ENCODE measurements around the gene SCD5. TPM values are rescaled to one million over a fixed set of nuclear protein-coding genes. Genes with fewer than 3 reads are reported as not detected.

The SCD5 gene
- polyA plus RNA-seq, 6 donors from 2014 or later = 0.09 to 0.15 (median 0.10) TPM; not detected in 3

GRCh38 chr4:82715731-82716617 lies 82.6 kb downstream of the SCD5 start:
- H3K9me3 Mint-ChIP-seq = no peaks in the 10 kb centered on the region
- peak overlapping the region in 1 of 6 donors; percentile 37 for H3K27ac Mint-ChIP-seq
- H3K4me1 Mint-ChIP-seq = no peaks in the 10 kb centered on the region
- H3K27me3 Mint-ChIP-seq = no peaks in the 10 kb centered on the region
- ATAC-seq (ENCODE audit: low read depth in 2 of 2) (no peak), DNase-seq (no peak)
- no peak overlapping the region for H3K4me3 Mint-ChIP-seq
- no peaks in the 10 kb centered on the region for H3K36me3 Mint-ChIP-seq

- DNase-seq (no peak), ATAC-seq (ENCODE audit: low read depth in 2 of 2) (no peak)
- no peak overlapping the region for H3K27ac Mint-ChIP-seq
- H3K9me3 Mint-ChIP-seq = no peaks in the 10 kb centered on the region
- no peaks in the 10 kb centered on the region for H3K36me3 Mint-ChIP-seq
- no peaks in the 10 kb centered on the region for H3K4me1 Mint-ChIP-seq
- H3K4me3 Mint-ChIP-seq = no peak overlapping the region
- H3K27me3 Mint-ChIP-seq = peaks cover 0 to 4% (median 0%) of the 10 kb centered on the region in 3 donors
Observed at GRCh38 chr4:82713856-82714255, 84.7 kb downstream of the SCD5 start.

- H3K27ac Mint-ChIP-seq = no peak overlapping the region
- no peaks in the 10 kb centered on the region for H3K4me1 Mint-ChIP-seq
- H3K9me3 Mint-ChIP-seq = no peaks in the 10 kb centered on the region
- no peaks in the 10 kb centered on the region for H3K36me3 Mint-ChIP-seq
- no peak overlapping the region for H3K4me3 Mint-ChIP-seq
- ATAC-seq (ENCODE audit: low read depth in 2 of 2) (no peak), DNase-seq (no peak)
- peaks cover 0 to 4% (median 0%) of the 10 kb centered on the region in 3 donors for H3K27me3 Mint-ChIP-seq
Observed at GRCh38 chr4:82712561-82712960, 86.0 kb downstream of the SCD5 start.

- H3K9me3 Mint-ChIP-seq = no peaks in the 10 kb centered on the region
- no peaks in the 10 kb centered on the region for H3K4me1 Mint-ChIP-seq
- H3K27me3 Mint-ChIP-seq = peaks cover 0 to 4% (median 0%) of the 10 kb centered on the region in 3 donors
- no peak for DNase-seq
- H3K4me3 Mint-ChIP-seq = no peak overlapping the region
- no peak overlapping the region for H3K27ac Mint-ChIP-seq
- no peaks in the 10 kb centered on the region for H3K36me3 Mint-ChIP-seq
- ATAC-seq (ENCODE audit: low read depth in 2 of 2) = no peak
Observed at GRCh38 chr4:82711158-82711785, 87.3 kb downstream of the SCD5 start.

GRCh38 chr4:82710197-82710929 lies 88.2 kb downstream of the SCD5 start:
- H3K9me3 Mint-ChIP-seq = no peaks in the 10 kb centered on the region
- no peaks in the 10 kb centered on the region for H3K36me3 Mint-ChIP-seq
- H3K4me1 Mint-ChIP-seq = no peaks in the 10 kb centered on the region
- DNase-seq (no peak), ATAC-seq (ENCODE audit: low read depth in 2 of 2) (no peak)
- H3K27ac Mint-ChIP-seq = no peak overlapping the region
- H3K27me3 Mint-ChIP-seq = peaks cover 0 to 4% (median 0%) of the 10 kb centered on the region in 3 donors
- no peak overlapping the region for H3K4me3 Mint-ChIP-seq

- peaks cover 0 to 4% (median 0%) of the 10 kb centered on the region in 3 donors for H3K27me3 Mint-ChIP-seq
- H3K4me3 Mint-ChIP-seq = no peak overlapping the region
- H3K9me3 Mint-ChIP-seq = no peaks in the 10 kb centered on the region
- ATAC-seq (ENCODE audit: low read depth in 2 of 2) = no peak
- H3K4me1 Mint-ChIP-seq = no peaks in the 10 kb centered on the region
- H3K27ac Mint-ChIP-seq = no peak overlapping the region
- no peaks in the 10 kb centered on the region for H3K36me3 Mint-ChIP-seq
- DNase-seq = no peak
Observed at GRCh38 chr4:82708982-82709381, 89.6 kb downstream of the SCD5 start.

GRCh38 chr4:82706349-82707000 lies 92.1 kb downstream of the SCD5 start:
- no peak overlapping the region for H3K4me3 Mint-ChIP-seq
- DNase-seq (no peak), ATAC-seq (ENCODE audit: low read depth in 2 of 2) (no peak)
- H3K27me3 Mint-ChIP-seq = peaks cover 0 to 4% (median 0%) of the 10 kb centered on the region in 3 donors
- H3K27ac Mint-ChIP-seq = no peak overlapping the region
- H3K9me3 Mint-ChIP-seq = no peaks in the 10 kb centered on the region
- H3K36me3 Mint-ChIP-seq = no peaks in the 10 kb centered on the region
- no peaks in the 10 kb centered on the region for H3K4me1 Mint-ChIP-seq

GRCh38 chr4:82705928-82706300 lies 92.7 kb downstream of the SCD5 start:
- Mint-ChIP-seq H3K27ac (no peak overlapping the region), H3K27me3 (peaks cover 0 to 4% (median 0%) of the 10 kb centered on the region in 3 donors), H3K36me3 (no peaks in the 10 kb centered on the region), H3K4me1 (no peaks in the 10 kb centered on the region), H3K4me3 (no peak overlapping the region), H3K9me3 (no peaks in the 10 kb centered on the region)
- ATAC-seq (ENCODE audit: low read depth in 2 of 2) (no peak), DNase-seq (no peak)

GRCh38 chr4:82705169-82705927 lies 93.2 kb downstream of the SCD5 start:
- no peak for ATAC-seq (ENCODE audit: low read depth in 2 of 2)
- H3K36me3 Mint-ChIP-seq = no peaks in the 10 kb centered on the region
- no peak overlapping the region for H3K27ac Mint-ChIP-seq
- DNase-seq = no peak
- no peaks in the 10 kb centered on the region for H3K9me3 Mint-ChIP-seq
- peaks cover 0 to 4% (median 0%) of the 10 kb centered on the region in 3 donors for H3K27me3 Mint-ChIP-seq
- H3K4me1 Mint-ChIP-seq = no peaks in the 10 kb centered on the region
- H3K4me3 Mint-ChIP-seq = no peak overlapping the region

GRCh38 chr4:82704156-82704555 lies 94.4 kb downstream of the SCD5 start:
- H3K4me1 Mint-ChIP-seq = no peaks in the 10 kb centered on the region
- peaks cover 0 to 1% (median 0%) of the 10 kb centered on the region in 3 donors for H3K27me3 Mint-ChIP-seq
- DNase-seq = no peak
- H3K36me3 Mint-ChIP-seq = no peaks in the 10 kb centered on the region
- H3K27ac Mint-ChIP-seq = no peak overlapping the region
- no peak for ATAC-seq (ENCODE audit: low read depth in 2 of 2)
- H3K9me3 Mint-ChIP-seq = no peaks in the 10 kb centered on the region
- H3K4me3 Mint-ChIP-seq = no peak overlapping the region

GRCh38 chr4:82698412-82698811 lies 100.2 kb downstream of the SCD5 start:
- Mint-ChIP-seq H3K4me3 (no peak overlapping the region), H3K27me3 (no peaks in the 10 kb centered on the region), H3K36me3 (no peaks in the 10 kb centered on the region), H3K27ac (peak overlapping the region in 1 of 6 donors; percentile 33), H3K9me3 (no peaks in the 10 kb centered on the region), H3K4me1 (no peaks in the 10 kb centered on the region)
- ATAC-seq (ENCODE audit: low read depth in 2 of 2) (no peak), DNase-seq (no peak)

GRCh38 chr4:82697561-82697960 lies 101.0 kb downstream of the SCD5 start:
- Mint-ChIP-seq H3K27me3 (no peaks in the 10 kb centered on the region), H3K36me3 (no peaks in the 10 kb centered on the region), H3K4me3 (no peak overlapping the region), H3K4me1 (no peaks in the 10 kb centered on the region), H3K27ac (no peak overlapping the region), H3K9me3 (no peaks in the 10 kb centered on the region)
- no peak for ATAC-seq (ENCODE audit: low read depth in 2 of 2)
- DNase-seq = no peak
